IPS-18c (cell line): Measurements from ENCODE around the gene DYNLRB1.
"Not testable (repeated sequence)": the region's sequence is repeated elsewhere in the genome, so short reads cannot be mapped to it uniquely, and the experiment has no call there.

Source experiments
- H3K4me3 ChIP-seq: 2 replicates; pipeline ENCODE4 v1.7.0; 2013; ENCODE audit warnings: low read depth, mild to moderate bottlenecking, low read length, moderate library complexity; ENCODE audit not compliant: insufficient read depth
- H3K9me3 ChIP-seq: one replicate; pipeline ENCODE4 v1.6.1; 2013; ENCODE audit warnings: mild to moderate bottlenecking, low read length, moderate library complexity; ENCODE audit not compliant: control insufficient read depth, insufficient read depth

The DYNLRB1 gene

GRCh38 chr20:34516247-34517113 is at the start of gene DYNLRB1:
Gene DYNLRB1, plus strand, starts transcription at chr20:34516422. Its CDS starts 37 bp downstream, at chr20:34516459.
- peak within 1 kb of the TSS; percentile 82 for H3K4me3 ChIP-seq
- H3K9me3 ChIP-seq, result no peaks in the 10 kb centered on the region

GRCh38 chr20:34468951-34469350 is 47.3 kb upstream of the DYNLRB1 start:
- Histone ChIP-seq H3K4me3 (no peak overlapping the region), H3K9me3 (no peaks in the 10 kb centered on the region)

- H3K4me3 ChIP-seq, result no peak overlapping the region
These were observed 43.8 kb upstream of the DYNLRB1 start for GRCh38 chr20:34472246-34472925.

GRCh38 chr20:34473262-34473883 is 42.8 kb upstream of the DYNLRB1 start:
- no peak overlapping the region for H3K4me3 ChIP-seq
- no peaks in the 10 kb centered on the region for H3K9me3 ChIP-seq

More at GRCh38 chr20:34472246-34472925, 43.8 kb upstream of the DYNLRB1 start:
- no peaks in the 10 kb centered on the region for H3K9me3 ChIP-seq

GRCh38 chr20:34475979-34476736 is 40.1 kb upstream of the DYNLRB1 start:
- no peaks in the 10 kb centered on the region for H3K9me3 ChIP-seq
- no peak overlapping the region for H3K4me3 ChIP-seq

GRCh38 chr20:34479627-34480026 is 36.6 kb upstream of the DYNLRB1 start:
- no peak overlapping the region for H3K4me3 ChIP-seq

GRCh38 chr20:34482154-34482553 is 34.1 kb upstream of the DYNLRB1 start:
- not testable (repeated sequence) for H3K9me3 ChIP-seq, H3K4me3 ChIP-seq

More at GRCh38 chr20:34479627-34480026, 36.6 kb upstream of the DYNLRB1 start:
- no peaks in the 10 kb centered on the region for H3K9me3 ChIP-seq

GRCh38 chr20:34483585-34484220 is 32.5 kb upstream of the DYNLRB1 start:
- H3K9me3 ChIP-seq, H3K4me3 ChIP-seq: not testable (repeated sequence)

- no peaks in the 10 kb centered on the region for H3K9me3 ChIP-seq
- no peak overlapping the region for H3K4me3 ChIP-seq
These were observed 31.1 kb upstream of the DYNLRB1 start for GRCh38 chr20:34485068-34485634.

- no peak overlapping the region for H3K4me3 ChIP-seq
- H3K9me3 ChIP-seq, result no peaks in the 10 kb centered on the region
These were observed 24.8 kb upstream of the DYNLRB1 start for GRCh38 chr20:34491226-34491931.

GRCh38 chr20:34491932-34492509 is 24.2 kb upstream of the DYNLRB1 start:
- no peak overlapping the region for H3K4me3 ChIP-seq
- no peaks in the 10 kb centered on the region for H3K9me3 ChIP-seq

GRCh38 chr20:34493646-34494045 is 22.6 kb upstream of the DYNLRB1 start:
- no peaks in the 10 kb centered on the region for H3K9me3 ChIP-seq
- no peak overlapping the region for H3K4me3 ChIP-seq

GRCh38 chr20:34495307-34495706 is 20.9 kb upstream of the DYNLRB1 start:
- H3K4me3 ChIP-seq, result no peak overlapping the region

GRCh38 chr20:34495916-34496315 is 20.3 kb upstream of the DYNLRB1 start:
- no peaks in the 10 kb centered on the region for H3K9me3 ChIP-seq
- H3K4me3 ChIP-seq, result no peak overlapping the region

More at GRCh38 chr20:34495307-34495706, 20.9 kb upstream of the DYNLRB1 start:
- H3K9me3 ChIP-seq, result no peaks in the 10 kb centered on the region

- not testable (repeated sequence) for H3K4me3 ChIP-seq, H3K9me3 ChIP-seq
These were observed 18.6 kb upstream of the DYNLRB1 start for GRCh38 chr20:34497596-34497995.

GRCh38 chr20:34500823-34501222 is 15.4 kb upstream of the DYNLRB1 start:
- no peak overlapping the region for H3K4me3 ChIP-seq
- H3K9me3 ChIP-seq, result no peaks in the 10 kb centered on the region
